Embryonic facial prominence (tissue), 1 donor: ENCODE results near the gene CD300LG.
"Not testable (repeated sequence)": the region's sequence is repeated elsewhere in the genome, so short reads cannot be mapped to it uniquely, and the experiment has no call there.

ENCODE experiments used
- DNase-seq: peaks from one replicate; pipeline ENCODE4 v3.0.0-alpha.2; 2016; ENCODE audit errors: extremely low spot score

CD300LG gene

DNA sequence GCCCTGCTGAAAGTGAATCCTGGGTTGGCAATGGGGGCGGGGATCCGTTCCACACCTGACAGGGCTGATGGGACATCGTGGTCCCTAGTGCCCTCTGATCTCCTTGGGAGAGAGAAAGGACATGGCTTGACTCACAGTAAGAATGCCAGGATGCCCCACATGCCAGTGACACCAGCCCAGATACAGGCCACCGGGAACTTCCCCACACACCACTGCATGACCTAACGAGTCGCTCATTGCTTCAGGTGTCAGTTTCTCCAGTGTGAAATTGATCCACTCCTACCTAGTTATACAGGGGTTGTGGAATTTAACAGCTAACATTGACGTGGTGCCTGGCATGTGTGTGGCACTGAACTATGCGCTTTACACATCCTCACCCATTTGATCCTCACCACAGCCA, 7.5 kb downstream of the CD300LG start:
- no peak for DNase-seq

- no peak for DNase-seq
These were observed 8.1 kb downstream of the CD300LG start for GRCh38 chr17:43855061-43855460.

GRCh38 chr17:43856141-43856540, 9.2 kb downstream of the CD300LG start:
- no peak for DNase-seq

- no peak for DNase-seq
These were observed 10.2 kb downstream of the CD300LG start for GRCh38 chr17:43857141-43857540.

DNA sequence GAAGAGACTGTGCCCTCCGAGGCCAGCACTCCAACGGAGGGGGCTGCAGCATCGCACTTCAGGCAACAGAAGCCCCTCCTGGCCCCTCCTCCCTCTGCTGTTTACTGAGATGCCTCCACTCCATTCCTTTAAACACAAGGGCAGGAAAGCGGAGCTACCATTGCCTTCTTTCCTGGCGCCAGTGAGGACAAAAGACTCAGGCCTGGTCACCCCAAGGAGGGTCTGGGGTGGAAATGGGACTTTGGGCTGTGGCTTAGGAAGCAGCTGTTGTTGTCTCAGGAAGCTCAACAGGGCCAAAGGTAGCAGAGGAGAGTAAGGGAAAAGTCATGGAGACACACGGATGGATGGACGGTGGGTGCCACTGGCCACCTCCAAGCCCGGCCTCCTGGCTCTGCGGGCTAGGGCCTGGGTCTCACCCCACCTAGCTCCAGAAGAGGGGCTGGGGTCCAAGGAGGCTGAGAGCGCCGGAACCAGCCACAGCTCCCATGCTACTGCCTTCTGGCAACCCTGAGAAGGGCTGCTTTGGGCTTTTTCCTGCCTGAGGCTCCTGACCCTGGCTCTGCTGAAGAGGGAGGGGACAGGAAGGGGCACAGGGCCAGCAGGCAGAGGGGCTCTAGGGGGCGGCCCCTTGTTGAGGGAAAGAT, 11.1 kb downstream of the CD300LG start:
- DNase-seq: no peak

DNA sequence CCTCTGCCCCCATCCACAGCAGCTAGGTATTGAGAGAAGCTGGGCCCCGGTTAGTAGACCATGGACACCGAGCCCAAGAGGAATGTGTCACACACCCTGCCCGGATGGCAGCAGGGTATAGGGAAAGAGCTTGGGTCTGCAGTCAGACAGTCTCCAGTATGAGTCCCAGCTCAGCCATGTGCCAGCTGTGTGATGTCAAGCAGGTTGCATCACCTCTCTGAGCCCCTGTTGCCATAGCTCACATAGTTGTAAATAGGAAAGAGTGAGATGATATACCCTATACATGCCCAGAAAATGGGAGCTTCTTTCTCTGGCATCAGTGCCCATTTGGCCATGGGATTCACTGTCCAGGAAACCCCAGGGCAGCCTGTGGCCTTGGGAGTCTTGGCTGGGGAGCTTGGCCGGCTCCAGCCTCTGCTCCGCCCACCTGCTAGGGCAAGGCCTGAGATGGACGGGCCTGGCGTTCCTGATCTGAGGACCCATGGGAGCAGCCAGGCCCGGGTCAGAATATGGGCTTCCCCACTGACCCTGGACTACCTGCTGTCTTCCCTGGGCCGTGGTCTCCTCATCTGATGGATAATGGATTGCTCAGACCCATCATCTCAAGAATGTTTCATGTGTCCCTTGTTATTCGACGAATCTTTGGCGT, 13.2 kb downstream of the CD300LG start:
- no peak for DNase-seq

DNA sequence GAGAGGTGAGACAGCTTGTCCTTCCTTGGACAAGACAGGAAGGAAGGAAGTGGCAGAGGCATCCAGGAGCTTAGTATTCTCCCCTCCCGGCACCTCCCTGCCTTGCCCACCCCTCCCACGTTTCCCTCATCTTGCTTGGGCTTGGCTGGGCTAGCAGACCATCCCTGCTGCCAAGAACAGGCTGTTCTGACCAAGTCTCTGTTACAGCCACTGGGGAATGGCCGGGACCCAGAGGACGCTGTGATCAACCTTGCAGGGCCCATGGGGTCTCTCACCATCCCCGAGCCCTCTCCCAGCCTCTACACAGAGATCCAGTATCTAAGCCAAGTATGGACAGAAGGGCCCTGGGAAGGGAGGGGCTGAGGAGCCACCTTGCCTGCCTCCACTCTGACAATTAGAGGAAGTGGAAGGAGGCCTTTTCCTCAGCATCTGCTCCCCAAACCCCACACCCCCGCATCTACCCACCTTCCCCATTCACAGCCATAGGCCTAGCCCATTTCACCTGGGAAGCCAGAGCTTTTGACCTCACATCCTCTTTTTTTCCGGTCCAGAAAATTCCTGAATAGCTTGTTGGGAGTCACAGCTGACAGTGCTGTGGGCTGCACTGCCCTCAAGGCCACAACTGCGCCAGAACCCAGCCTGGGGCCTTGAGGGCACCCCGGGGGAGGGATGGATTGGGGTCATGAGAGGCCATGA, 14.1 kb downstream of the CD300LG start:
- no peak for DNase-seq

DNA sequence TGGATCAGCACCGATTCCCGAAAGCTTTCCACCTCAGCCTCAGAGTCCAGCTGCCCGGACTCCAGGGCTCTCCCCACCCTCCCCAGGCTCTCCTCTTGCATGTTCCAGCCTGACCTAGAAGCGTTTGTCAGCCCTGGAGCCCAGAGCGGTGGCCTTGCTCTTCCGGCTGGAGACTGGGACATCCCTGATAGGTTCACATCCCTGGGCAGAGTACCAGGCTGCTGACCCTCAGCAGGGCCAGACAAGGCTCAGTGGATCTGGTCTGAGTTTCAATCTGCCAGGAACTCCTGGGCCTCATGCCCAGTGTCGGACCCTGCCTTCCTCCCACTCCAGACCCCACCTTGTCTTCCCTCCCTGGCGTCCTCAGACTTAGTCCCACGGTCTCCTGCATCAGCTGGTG, 15.0 kb downstream of the CD300LG start:
- DNase-seq: no peak

GRCh38 chr17:43864161-43864984, 17.4 kb downstream of the CD300LG start:
- no peak for DNase-seq

- DNase-seq: no peak
These were observed 21.4 kb downstream of the CD300LG start for GRCh38 chr17:43868226-43868994.

DNA sequence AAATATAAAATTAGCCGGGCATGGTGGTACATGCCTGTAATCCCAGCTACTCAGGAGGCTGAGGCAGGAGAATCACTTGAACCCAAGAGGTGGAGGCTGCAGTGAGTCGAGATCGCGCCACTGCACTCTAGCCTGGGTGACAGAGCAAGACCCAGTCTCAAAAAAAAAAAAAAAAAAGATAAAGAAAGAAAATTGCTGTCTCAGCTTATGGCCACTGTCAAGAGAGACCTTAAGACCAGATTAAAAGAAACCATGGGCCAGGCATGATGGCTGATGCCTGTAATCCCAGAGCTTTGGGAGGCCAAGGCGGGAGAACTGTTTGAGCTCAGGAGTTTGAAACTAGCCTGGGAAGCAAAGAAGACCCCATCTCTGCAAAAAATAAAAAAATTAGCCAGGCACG, 22.1 kb downstream of the CD300LG start:
- not testable (repeated sequence) for DNase-seq

DNA sequence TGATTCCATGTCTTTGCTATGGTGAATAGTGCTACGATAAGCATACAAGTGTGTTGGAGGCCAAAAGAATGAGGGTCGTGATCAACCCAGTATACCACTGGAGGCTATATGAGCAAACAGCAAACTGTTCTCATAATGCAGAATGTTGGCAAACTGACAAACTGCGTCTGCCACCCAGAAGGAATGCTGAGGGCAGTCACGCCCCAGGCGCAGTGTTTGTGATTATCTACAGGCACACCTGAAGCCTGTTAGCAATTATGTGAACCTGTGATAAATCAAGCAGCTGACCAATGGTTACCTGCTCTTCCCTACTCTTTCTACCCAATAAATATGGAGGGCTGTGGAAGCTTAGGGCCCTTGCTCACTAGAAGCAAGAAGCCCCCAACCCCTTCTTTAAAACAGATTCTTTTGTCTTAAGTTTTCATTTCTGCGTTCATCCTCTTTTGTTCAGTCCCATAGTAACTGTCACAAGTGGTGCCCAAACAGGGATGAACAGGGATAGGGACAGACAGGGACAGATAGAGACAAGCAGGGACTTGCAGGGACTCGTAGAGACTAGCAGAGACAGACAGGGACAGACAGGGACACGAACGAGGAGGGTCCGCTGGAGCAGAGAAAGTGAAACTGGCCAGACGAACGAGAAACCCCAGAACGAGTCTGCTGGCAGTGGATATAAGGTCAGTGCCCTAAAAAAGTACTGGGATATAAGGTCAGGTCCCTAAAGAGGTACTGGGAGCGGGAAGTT, 25.1 kb downstream of the CD300LG start:
- DNase-seq: no peak

GRCh38 chr17:43873091-43873490, 26.1 kb downstream of the CD300LG start:
- DNase-seq: no peak

DNA sequence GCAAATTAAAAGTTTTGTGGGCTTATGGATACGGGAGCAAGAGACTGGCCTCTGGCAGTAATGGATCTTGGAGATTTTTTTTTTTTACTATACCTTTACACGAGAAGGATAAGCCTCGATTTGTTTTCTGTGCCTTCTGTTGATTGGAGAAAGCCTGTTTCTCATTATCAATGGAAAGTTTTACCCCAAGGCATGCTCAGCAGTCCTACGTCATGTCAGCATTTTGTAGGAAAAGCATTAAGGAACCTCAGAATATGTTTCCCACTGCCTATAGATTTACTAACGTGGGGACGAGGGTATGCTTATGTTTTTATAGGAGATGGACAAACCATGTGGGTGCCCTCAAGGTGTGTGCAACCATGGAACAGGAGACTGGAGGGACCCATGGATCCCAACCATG, 26.8 kb downstream of the CD300LG start:
- no peak for DNase-seq

GRCh38 chr17:43874293-43874692, 27.3 kb downstream of the CD300LG start:
- no peak for DNase-seq

DNA sequence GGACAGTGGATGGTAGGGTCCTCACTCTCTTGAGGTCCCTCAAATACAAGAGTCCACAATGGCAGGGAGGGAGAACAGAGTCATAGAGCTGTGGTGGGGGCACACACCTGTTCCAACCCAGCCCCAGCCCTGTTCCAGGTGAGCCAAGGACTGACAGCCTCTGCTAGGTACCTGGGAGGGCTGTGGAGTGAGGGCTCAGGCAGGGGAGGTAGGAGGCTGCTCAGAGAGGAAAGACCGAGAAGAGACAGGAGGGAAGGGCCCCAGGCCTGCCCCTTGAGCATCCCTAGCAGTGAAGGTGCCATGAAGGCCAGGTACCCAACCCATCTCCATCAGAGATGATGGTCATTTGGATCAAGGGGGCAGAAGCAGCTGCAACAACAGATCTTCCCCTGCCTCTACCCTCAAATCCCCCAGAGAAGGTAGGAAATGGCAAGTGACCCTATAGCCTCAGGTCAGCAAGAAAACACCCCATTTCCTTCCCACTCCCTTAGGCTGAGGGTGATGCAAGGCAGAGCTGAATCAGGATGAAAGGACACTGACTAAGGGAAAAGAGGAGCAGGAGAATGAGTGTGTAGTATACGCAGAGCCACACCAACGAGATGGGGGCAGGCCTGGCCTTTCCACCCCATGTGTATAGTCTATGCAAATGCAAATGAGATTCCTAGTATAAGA, 28.6 kb downstream of the CD300LG start:
- DNase-seq: no peak

- no peak for DNase-seq
These were observed 30.1 kb downstream of the CD300LG start for GRCh38 chr17:43877031-43877430.

DNA sequence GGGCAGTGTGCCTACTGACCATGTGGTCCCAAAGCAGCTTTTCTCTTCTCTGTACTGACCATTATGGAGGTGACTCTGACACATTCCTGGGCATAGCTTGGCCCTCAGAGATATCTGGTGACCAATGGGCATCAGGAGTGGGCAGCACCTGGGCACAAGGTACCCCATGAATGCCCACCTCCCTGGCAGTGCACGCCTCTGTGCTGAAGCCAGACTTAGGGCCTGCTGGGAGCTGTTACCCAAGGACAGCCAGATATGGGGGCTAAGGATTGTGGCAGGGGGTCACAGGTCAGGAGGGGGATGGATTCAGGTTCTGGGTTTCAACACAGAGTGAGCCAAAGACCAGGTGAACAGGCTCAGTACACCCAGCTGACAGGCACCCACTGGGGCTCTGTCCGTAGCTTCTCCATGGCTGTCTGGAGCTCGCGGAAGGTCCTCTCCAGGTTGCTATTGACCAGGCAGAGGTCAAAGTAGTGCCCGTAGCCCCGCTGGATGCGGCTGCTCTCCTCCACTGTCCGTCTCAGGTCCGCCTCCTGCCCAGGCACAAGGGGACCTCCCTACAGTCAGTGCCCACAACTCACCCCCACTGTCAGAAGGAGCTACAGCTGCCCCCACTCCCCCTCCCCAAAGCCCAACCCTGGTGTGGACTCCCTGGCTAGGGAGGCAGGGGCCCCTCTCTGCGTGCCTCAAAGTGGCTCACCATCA, 30.6 kb downstream of the CD300LG start:
- DNase-seq: no peak
